Upper lobe of right lung (tissue), 1 donor: ENCODE data around the gene OR6C3. TPM values are rescaled to one million over a fixed set of nuclear protein-coding genes. Genes with fewer than 3 reads are reported as not detected.
"Not testable (repeated sequence)": the region's sequence is repeated elsewhere in the genome, so short reads cannot be mapped to it uniquely, and the experiment has no call there.

Experiments used
- ATAC-seq: fragments of 200-7000 bp; cut with Tn5 transposase; one replicate; pipeline ENCODE4 v1.9.1; 2020; ENCODE audit warnings: mild to moderate bottlenecking, moderate library complexity
- DNase-seq: peaks from one replicate; pipeline ENCODE4 v3.0.0-alpha.2; 2020
- H3K27ac ChIP-seq: fragments of 200-600 bp; one replicate; pipeline ENCODE4 v1.8.0; 2022
- H3K27me3 ChIP-seq: fragments of 200-600 bp; one replicate; pipeline ENCODE4 v1.8.0; 2022; ENCODE audit warnings: mild to moderate bottlenecking
- H3K36me3 ChIP-seq: fragments of 200-600 bp; one replicate; pipeline ENCODE4 v1.8.0; 2022
- H3K4me1 ChIP-seq: fragments of 200-600 bp; one replicate; pipeline ENCODE4 v1.8.0; 2022
- H3K4me3 ChIP-seq: fragments of 200-600 bp; one replicate; pipeline ENCODE4 v1.8.0; 2022; ENCODE audit warnings: mild to moderate bottlenecking
- H3K9me3 ChIP-seq: fragments of 200-600 bp; one replicate; pipeline ENCODE4 v1.8.0; 2022
- intact Hi-C: fragments of 100-400 bp; cut with DNase I; formaldehyde crosslinking; loops from one replicate; pipeline ENCODE4 v1.11.0; 2022
- total RNA-seq: library from RNA; stranded (reverse); fragmentation: NEBNext Ultra II Directional; extraction: Animal tissue kit (Norgen Biotek cat#: 25700); gene quantifications from one replicate; pipeline ENCODE4 v1.2.1, GENCODE V29; 2021
- TF ChIP-seq, protein P1 (sequence below): fragments of 200-600 bp; IDR thresholded peaks from one replicate; pipeline ENCODE4 v1.8.0; 2022; ENCODE audit warnings: antibody characterized with exemption
- donor health status: DM: no; HTN: yes; CAD: no; lungs with severe emphysema.

Gene OR6C3
- total RNA-seq, 1 donor from 2014 or later = not detected

- no peaks in the 10 kb centered on the region for H3K36me3 ChIP-seq
- ATAC-seq (no peak), DNase-seq (no peak)
- TF ChIP-seq, protein P1, sequence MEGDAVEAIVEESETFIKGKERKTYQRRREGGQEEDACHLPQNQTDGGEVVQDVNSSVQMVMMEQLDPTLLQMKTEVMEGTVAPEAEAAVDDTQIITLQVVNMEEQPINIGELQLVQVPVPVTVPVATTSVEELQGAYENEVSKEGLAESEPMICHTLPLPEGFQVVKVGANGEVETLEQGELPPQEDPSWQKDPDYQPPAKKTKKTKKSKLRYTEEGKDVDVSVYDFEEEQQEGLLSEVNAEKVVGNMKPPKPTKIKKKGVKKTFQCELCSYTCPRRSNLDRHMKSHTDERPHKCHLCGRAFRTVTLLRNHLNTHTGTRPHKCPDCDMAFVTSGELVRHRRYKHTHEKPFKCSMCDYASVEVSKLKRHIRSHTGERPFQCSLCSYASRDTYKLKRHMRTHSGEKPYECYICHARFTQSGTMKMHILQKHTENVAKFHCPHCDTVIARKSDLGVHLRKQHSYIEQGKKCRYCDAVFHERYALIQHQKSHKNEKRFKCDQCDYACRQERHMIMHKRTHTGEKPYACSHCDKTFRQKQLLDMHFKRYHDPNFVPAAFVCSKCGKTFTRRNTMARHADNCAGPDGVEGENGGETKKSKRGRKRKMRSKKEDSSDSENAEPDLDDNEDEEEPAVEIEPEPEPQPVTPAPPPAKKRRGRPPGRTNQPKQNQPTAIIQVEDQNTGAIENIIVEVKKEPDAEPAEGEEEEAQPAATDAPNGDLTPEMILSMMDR = no peak
- H3K4me3 ChIP-seq = no peak overlapping the region
- H3K27ac ChIP-seq = no peak overlapping the region
- no peaks in the 10 kb centered on the region for H3K4me1 ChIP-seq
- no peaks in the 10 kb centered on the region for H3K9me3 ChIP-seq
- H3K27me3 ChIP-seq = no peaks in the 10 kb centered on the region
- intact Hi-C loops = no loop called here
Measured at GRCh38 chr12:55336002-55336401, 5.5 kb downstream of the OR6C3 start.

- ATAC-seq, H3K4me1 ChIP-seq, H3K4me3 ChIP-seq, DNase-seq, intact Hi-C loops, H3K36me3 ChIP-seq, H3K27ac ChIP-seq, H3K27me3 ChIP-seq, H3K9me3 ChIP-seq: not testable (repeated sequence)
Measured at GRCh38 chr12:55355338-55355737, 24.8 kb downstream of the OR6C3 start.

- TF ChIP-seq, protein P1 = no peak
- ATAC-seq (no peak), DNase-seq (no peak)
- Histone ChIP-seq H3K27me3 (no peaks in the 10 kb centered on the region), H3K9me3 (no peaks in the 10 kb centered on the region), H3K36me3 (no peaks in the 10 kb centered on the region), H3K4me1 (no peaks in the 10 kb centered on the region), H3K4me3 (no peak within 1 kb of the TSS), H3K27ac (no peak within 1 kb of the TSS)
- intact Hi-C loops = no loop called here
Measured at GRCh38 chr12:55362675-55363074, 32.1 kb downstream of the OR6C3 start, which contains the start of gene OR6C75. OR6C75 (plus strand) TSS chr12:55362975; CDS start chr12:55365111, 2,136 bp downstream.

DNA sequence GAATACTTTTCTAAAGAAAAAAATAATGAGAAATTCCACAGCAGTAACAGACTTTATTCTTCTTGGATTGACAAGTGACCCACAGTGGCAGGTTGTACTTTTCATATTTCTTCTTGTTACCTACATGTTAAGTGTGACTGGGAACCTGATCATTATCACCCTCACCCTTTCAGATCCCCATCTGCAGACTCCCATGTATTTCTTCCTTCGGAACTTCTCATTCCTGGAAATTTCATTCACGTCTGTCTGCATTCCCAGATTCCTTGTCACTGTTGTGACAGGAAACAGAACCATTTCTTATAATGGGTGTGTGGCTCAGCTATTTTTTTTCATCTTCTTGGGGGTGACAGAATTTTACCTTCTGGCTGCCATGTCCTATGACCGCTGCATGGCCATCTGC, 34.5 kb downstream of the OR6C3 start:
- DNase-seq (no peak), ATAC-seq (no peak)
- Histone ChIP-seq H3K27ac (no peak overlapping the region), H3K4me3 (no peak overlapping the region), H3K27me3 (no peaks in the 10 kb centered on the region), H3K4me1 (no peaks in the 10 kb centered on the region), H3K36me3 (no peaks in the 10 kb centered on the region), H3K9me3 (no peaks in the 10 kb centered on the region)
- intact Hi-C loops = no loop called here
- TF ChIP-seq, protein P1 = no peak

DNA sequence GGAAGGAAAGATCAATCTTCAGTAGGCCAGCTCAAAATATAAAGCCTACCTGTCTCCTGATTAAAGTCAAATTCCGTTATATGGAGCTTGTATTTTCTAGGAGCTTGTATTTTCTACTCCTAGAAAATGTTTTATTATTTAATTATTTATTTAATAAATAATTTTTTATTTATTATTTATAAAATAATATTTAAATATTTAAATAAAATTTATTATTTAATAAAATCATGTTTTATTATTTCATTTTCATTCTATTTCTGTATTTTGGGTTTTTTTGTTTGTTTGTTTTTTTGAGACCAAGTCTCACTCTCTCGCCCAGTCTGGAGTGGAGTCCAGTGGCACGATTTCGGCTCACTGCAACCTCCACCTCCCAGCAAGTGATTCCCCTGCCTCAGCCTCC, 42.0 kb downstream of the OR6C3 start:
- TF ChIP-seq, protein P1 = no peak
- Histone ChIP-seq H3K27ac (no peak overlapping the region), H3K4me3 (no peak overlapping the region), H3K27me3 (no peaks in the 10 kb centered on the region), H3K4me1 (no peaks in the 10 kb centered on the region), H3K9me3 (no peaks in the 10 kb centered on the region), H3K36me3 (no peaks in the 10 kb centered on the region)
- ATAC-seq = no peak
- DNase-seq = no peak
- intact Hi-C loops = no loop called here

Other genes with a start within 250 kb of the OR6C3 start
- gene OR9K2, start 204.3 kb upstream of the OR6C3 start, total RNA-seq = not detected
- gene OR10A7, start 109.7 kb upstream of the OR6C3 start, total RNA-seq = not detected
- gene OR6C74, start 86.1 kb upstream of the OR6C3 start, total RNA-seq = not detected
- not detected for gene OR6C6, start 34.2 kb upstream of the OR6C3 start, total RNA-seq
- gene OR6C1, start 16.4 kb upstream of the OR6C3 start, total RNA-seq = not detected
- gene OR6C75, start 32.2 kb downstream of the OR6C3 start, total RNA-seq = not detected
- not detected for gene OR6C65, start 69.8 kb downstream of the OR6C3 start, total RNA-seq
- not detected for gene OR6C76, start 95.5 kb downstream of the OR6C3 start, total RNA-seq
- not detected for gene OR6C2, start 113.3 kb downstream of the OR6C3 start, total RNA-seq
- not detected for gene OR6C70, start 139.4 kb downstream of the OR6C3 start, total RNA-seq
- not detected for gene OR6C68, start 161.6 kb downstream of the OR6C3 start, total RNA-seq
- gene OR6C4, start 218.9 kb downstream of the OR6C3 start, total RNA-seq = not detected
- not detected for gene OR2AP1, start 241.7 kb downstream of the OR6C3 start, total RNA-seq